Natural killer cell (primary cell): ENCODE measurements around the gene LMNTD1. TPM values are rescaled to one million over a fixed set of nuclear protein-coding genes. Genes with fewer than 3 reads are reported as not detected.

Experiments
- ATAC-seq, 3 donors: fragments of 150-1000 bp in 2 of 3; fragments of 200-7000 bp in 1 of 3; cut with Tn5 transposase; 1 replicate in 1 of 3; 2 replicates in 2 of 3; pipeline ENCODE4 v1.10.0; 2021; ENCODE audit warnings: mild to moderate bottlenecking in 2 of 3, moderate library complexity in 2 of 3
- DNase-seq, 2 donors: peaks; one replicate each; pipeline versions ENCODE4 v3.0.0 to v3.0.0-alpha.2; 2013 to 2021; ENCODE audit warnings: mixed read lengths in 1 of 2
- H3K27ac ChIP-seq: one replicate; pipeline ENCODE4 v1.5.1; 2013; ENCODE audit warnings: mild to moderate bottlenecking, low read length
- H3K27me3 ChIP-seq: one replicate; pipeline ENCODE4 v1.6.1; 2013; ENCODE audit warnings: low read length; ENCODE audit not compliant: control insufficient read depth, insufficient read depth
- H3K36me3 ChIP-seq: one replicate; pipeline ENCODE4 v1.6.1; 2013; ENCODE audit warnings: low read length; ENCODE audit not compliant: control insufficient read depth, insufficient read depth
- H3K4me1 ChIP-seq: one replicate; pipeline ENCODE4 v1.6.1; 2013; ENCODE audit warnings: low read length; ENCODE audit not compliant: control insufficient read depth, insufficient read depth
- H3K4me3 ChIP-seq: one replicate; pipeline ENCODE4 v1.5.1; 2013; ENCODE audit warnings: low read length
- H3K9me3 ChIP-seq: one replicate; pipeline ENCODE4 v1.6.1; 2013; ENCODE audit warnings: low read length; ENCODE audit not compliant: control insufficient read depth, insufficient read depth
- H3K27ac Mint-ChIP-seq, 2 donors: one replicate each; pipeline ENCODE4 v1.8.0; 2022; ENCODE audit warnings: mild to moderate bottlenecking in 2 of 2, mixed read lengths in 2 of 2, moderate library complexity in 1 of 2
- H3K27me3 Mint-ChIP-seq, 2 donors: one replicate each; pipeline ENCODE4 v1.8.0; 2022; ENCODE audit warnings: low read depth in 2 of 2, mixed read lengths in 2 of 2
- H3K36me3 Mint-ChIP-seq: one replicate; pipeline ENCODE4 v1.8.0; 2022; ENCODE audit warnings: mixed read lengths
- H3K4me1 Mint-ChIP-seq, 2 donors: one replicate each; pipeline ENCODE4 v1.8.0; 2022; ENCODE audit warnings: mixed read lengths in 2 of 2
- H3K4me3 Mint-ChIP-seq: one replicate; pipeline ENCODE4 v1.8.0; 2022; ENCODE audit warnings: mild to moderate bottlenecking, moderate library complexity, mixed read lengths
- H3K9me3 Mint-ChIP-seq, 2 donors: one replicate each; pipeline ENCODE4 v1.8.0; 2022; ENCODE audit warnings: mixed read lengths in 2 of 2
- CTCF ChIP-seq: fragments of 200-600 bp; IDR thresholded peaks from one replicate; pipeline ENCODE4 v1.8.0; 2022; ENCODE audit warnings: antibody characterized with exemption
- WGBS: methylation state at CpG from one replicate; pipeline ENCODE4 v1.1.7; 2013; ENCODE audit warnings: missing lambda C conversion rate; ENCODE audit not compliant: insufficient coverage; 5-methylcytosine and 5-hydroxymethylcytosine counted together
- intact Hi-C: fragments of 100-400 bp; cut with micrococcal nuclease; formaldehyde crosslinking; loops from one replicate; pipeline ENCODE4 v1.14.2; 2022
- total RNA-seq, 4 donors: library from RNA; stranded (reverse); fragments of 120-200 nt in 1 of 4; gene quantifications; one replicate each; pipeline versions ENCODE4 v1.2.3 to v1.2.4, GENCODE V29; 2013 to 2022

Gene LMNTD1
- total RNA-seq, 3 donors from 2014 or later (not counting 1 experiment from before 2014, with no cell fraction given): not detected

- no peaks in the 10 kb centered on the region for H3K27me3 ChIP-seq
- DNase-seq: no peak
- H3K9me3 ChIP-seq: peaks cover 3% of the 10 kb centered on the region
- H3K27ac ChIP-seq: no peak overlapping the region
- H3K9me3 Mint-ChIP-seq: peaks cover 0 to 4% of the 10 kb centered on the region in 2 donors
- H3K36me3 ChIP-seq: no peaks in the 10 kb centered on the region
- TF ChIP-seq CTCF: no peak
- H3K27me3 Mint-ChIP-seq: no peaks in the 10 kb centered on the region
- H3K36me3 Mint-ChIP-seq: no peaks in the 10 kb centered on the region
- no peak overlapping the region for H3K4me3 ChIP-seq
- intact Hi-C loops: no loop called here
- peaks cover 19% of the 10 kb centered on the region for H3K4me1 ChIP-seq
- peaks cover 25% of the 10 kb centered on the region in 2 donors for H3K4me1 Mint-ChIP-seq
- ATAC-seq: no peak
- no peak overlapping the region for H3K4me3 Mint-ChIP-seq
- 87% methylated on average over 3 of the region's 4 CpGs for WGBS
- no peak overlapping the region for H3K27ac Mint-ChIP-seq
These were observed 34.3 kb upstream of the LMNTD1 start for GRCh38 chr12:25587346-25587745.

GRCh38 chr12:25585662-25586061, 32.6 kb upstream of the LMNTD1 start:
- peaks cover 0 to 4% of the 10 kb centered on the region in 2 donors for H3K9me3 Mint-ChIP-seq

GRCh38 chr12:25585021-25585523, 32.0 kb upstream of the LMNTD1 start:
- no peaks in the 10 kb centered on the region for H3K36me3 ChIP-seq
- TF ChIP-seq CTCF: no peak
- Mint-ChIP-seq H3K4me3 (no peak overlapping the region), H3K27me3 (no peaks in the 10 kb centered on the region), H3K36me3 (no peaks in the 10 kb centered on the region), H3K27ac (no peak overlapping the region), H3K9me3 (peaks cover 0 to 4% of the 10 kb centered on the region in 2 donors), H3K4me1 (peaks cover 5% of the 10 kb centered on the region in 2 donors)
- ATAC-seq (no peak), DNase-seq (no peak)
- H3K27ac ChIP-seq: no peak overlapping the region
- WGBS: 82% methylated on average over 1 of the region's 2 CpGs
- H3K9me3 ChIP-seq: peaks cover 3% of the 10 kb centered on the region
- intact Hi-C loops: no loop called here
- H3K4me1 ChIP-seq: peaks cover 2% of the 10 kb centered on the region
- no peaks in the 10 kb centered on the region for H3K27me3 ChIP-seq
- no peak overlapping the region for H3K4me3 ChIP-seq

More at GRCh38 chr12:25585662-25586061, 32.6 kb upstream of the LMNTD1 start:
- Mint-ChIP-seq H3K27me3 (no peaks in the 10 kb centered on the region), H3K4me1 (peaks cover 11% of the 10 kb centered on the region in 2 donors), H3K36me3 (no peaks in the 10 kb centered on the region), H3K27ac (no peak overlapping the region), H3K4me3 (no peak overlapping the region)
- intact Hi-C loops: no loop called here
- ATAC-seq (no peak), DNase-seq (no peak)
- peaks cover 3% of the 10 kb centered on the region for H3K9me3 ChIP-seq
- TF ChIP-seq CTCF: no peak
- peaks cover 8% of the 10 kb centered on the region for H3K4me1 ChIP-seq
- H3K27ac ChIP-seq: no peak overlapping the region
- H3K4me3 ChIP-seq: no peak overlapping the region
- H3K27me3 ChIP-seq: no peaks in the 10 kb centered on the region
- 97% methylated on average over 4 of the region's 5 CpGs for WGBS
- no peaks in the 10 kb centered on the region for H3K36me3 ChIP-seq

- no peak for TF ChIP-seq CTCF
- Histone ChIP-seq H3K4me3 (no peak overlapping the region), H3K36me3 (no peaks in the 10 kb centered on the region), H3K9me3 (peaks cover 3% of the 10 kb centered on the region), H3K27me3 (no peaks in the 10 kb centered on the region), H3K4me1 (no peaks in the 10 kb centered on the region), H3K27ac (no peak overlapping the region)
- WGBS: 87% methylated on average over 1 of the region's 5 CpGs
- DNase-seq (no peak), ATAC-seq (no peak)
- no peak overlapping the region for H3K27ac Mint-ChIP-seq
- H3K4me1 Mint-ChIP-seq: peaks cover under 1% of the 10 kb centered on the region in 2 donors
- H3K27me3 Mint-ChIP-seq: no peaks in the 10 kb centered on the region
- peaks cover 0 to 4% of the 10 kb centered on the region in 2 donors for H3K9me3 Mint-ChIP-seq
- H3K4me3 Mint-ChIP-seq: no peak overlapping the region
- no peaks in the 10 kb centered on the region for H3K36me3 Mint-ChIP-seq
- intact Hi-C loops: no loop called here
These were observed 31.5 kb upstream of the LMNTD1 start for GRCh38 chr12:25584596-25584995.
